Loucy (cell line): ENCODE results near the gene CDH4.

Experiments used
- H2AFZ ChIP-seq: fragments of 200-600 bp; sonication (generic); 2 replicates; pipeline ENCODE4 v1.6.0; 2016; ENCODE audit warnings: antibody characterized with exemption, mild to moderate bottlenecking, low read length, moderate library complexity
- H3F3A ChIP-seq: fragments of 200-600 bp; 2 replicates; pipeline ENCODE4 v1.6.0; 2016; ENCODE audit warnings: antibody characterized with exemption, low read depth, mild to moderate bottlenecking
- H3K27me3 ChIP-seq: fragments of 200-600 bp; sonication (generic); 2 replicates; pipeline ENCODE4 v1.6.1; 2014; ENCODE audit warnings: low read length, mild to moderate bottlenecking; ENCODE audit not compliant: insufficient read depth, poor library complexity, severe bottlenecking
- H3K36me3 ChIP-seq: fragments of 200-600 bp; sonication (generic); 2 replicates; pipeline ENCODE4 v1.6.1; 2016; ENCODE audit warnings: low read length; ENCODE audit not compliant: insufficient read depth
- H3K4me1 ChIP-seq: fragments of 200-600 bp; sonication (generic); 2 replicates; pipeline ENCODE4 v1.5.1; 2014; ENCODE audit warnings: low read length, mild to moderate bottlenecking; ENCODE audit not compliant: insufficient read depth, poor library complexity, severe bottlenecking
- H3K4me2 ChIP-seq: fragments of 200-600 bp; sonication (generic); 2 replicates; pipeline ENCODE4 v1.6.0; 2014; ENCODE audit warnings: antibody characterized with exemption, low read length, low read depth, mild to moderate bottlenecking; ENCODE audit not compliant: poor library complexity, severe bottlenecking
- H3K4me3 ChIP-seq: fragments of 200-600 bp; sonication (generic); 2 replicates; pipeline ENCODE4 v1.5.1; 2014; ENCODE audit warnings: low read length, mild to moderate bottlenecking, mixed read lengths; ENCODE audit not compliant: poor library complexity, severe bottlenecking
- H3K79me2 ChIP-seq: fragments of 200-600 bp; sonication (generic); 2 replicates; pipeline ENCODE4 v1.6.1; 2014; ENCODE audit warnings: low read length; ENCODE audit not compliant: insufficient read depth
- H3K9ac ChIP-seq: fragments of 200-600 bp; sonication (generic); 2 replicates; pipeline ENCODE4 v1.6.0; 2014; ENCODE audit warnings: mild to moderate bottlenecking, low read depth, low read length, moderate library complexity; ENCODE audit not compliant: poor library complexity, severe bottlenecking
- H3K9me2 ChIP-seq: fragments of 200-600 bp; sonication (generic); replicated peaks from 2 replicates; pipeline ENCODE4 v1.6.1; 2016; ENCODE audit warnings: low read depth, low read length, mixed read lengths
- H3K9me3 ChIP-seq: fragments of 200-600 bp; sonication (generic); 2 replicates; pipeline ENCODE4 v1.6.1; 2014; ENCODE audit warnings: mild to moderate bottlenecking, antibody characterized with exemption, low read length, low read depth; ENCODE audit not compliant: insufficient read depth
- H4K20me1 ChIP-seq: fragments of 200-600 bp; sonication (generic); 2 replicates; pipeline ENCODE4 v1.6.0; 2014; ENCODE audit warnings: antibody characterized with exemption, low read length, mild to moderate bottlenecking; ENCODE audit not compliant: insufficient read depth, poor library complexity, severe bottlenecking
- CTCF ChIP-seq: fragments of 200-600 bp; sonication (generic); conservative IDR thresholded peaks from 2 replicates; pipeline ENCODE4 v1.5.1; 2014; ENCODE audit warnings: mild to moderate bottlenecking, antibody characterized with exemption, low read length
- EZH2phosphoT487 ChIP-seq: fragments of 200-600 bp; IDR thresholded peaks from 2 replicates; pipeline ENCODE4 v1.6.1; 2018; ENCODE audit warnings: antibody characterized with exemption, mild to moderate bottlenecking, moderate library complexity, borderline replicate concordance

Gene CDH4

GRCh38 chr20:61810738-61811135 is 558.7 kb downstream of the CDH4 start:
- Histone ChIP-seq H3F3A (no peaks in the 10 kb centered on the region), H3K9me2 (no peaks in the 10 kb centered on the region), H2AFZ (no peak overlapping the region), H3K4me3 (no peak overlapping the region), H4K20me1 (no peaks in the 10 kb centered on the region), H3K36me3 (no peaks in the 10 kb centered on the region), H3K4me2 (no peak overlapping the region), H3K9ac (no peak overlapping the region), H3K4me1 (no peaks in the 10 kb centered on the region), H3K79me2 (no peaks in the 10 kb centered on the region), H3K27me3 (no peaks in the 10 kb centered on the region), H3K9me3 (no peaks in the 10 kb centered on the region)
- no peak for TF ChIP-seq EZH2phosphoT487
- no peak for TF ChIP-seq CTCF

- Histone ChIP-seq H2AFZ (no peak overlapping the region), H3K9me2 (no peaks in the 10 kb centered on the region), H3K79me2 (no peaks in the 10 kb centered on the region), H3K27me3 (no peaks in the 10 kb centered on the region), H3F3A (no peaks in the 10 kb centered on the region), H3K4me1 (no peaks in the 10 kb centered on the region), H3K9me3 (no peaks in the 10 kb centered on the region), H3K9ac (no peak overlapping the region), H3K4me3 (no peak overlapping the region), H3K36me3 (no peaks in the 10 kb centered on the region), H3K4me2 (no peak overlapping the region), H4K20me1 (no peaks in the 10 kb centered on the region)
- TF ChIP-seq CTCF = no peak
- no peak for TF ChIP-seq EZH2phosphoT487
These were observed 559.1 kb downstream of the CDH4 start for GRCh38 chr20:61811166-61811565.

- H3K27me3 ChIP-seq = no peaks in the 10 kb centered on the region
- H3K9me3 ChIP-seq = no peaks in the 10 kb centered on the region
- H3F3A ChIP-seq = no peaks in the 10 kb centered on the region
- H2AFZ ChIP-seq = no peak overlapping the region
- no peaks in the 10 kb centered on the region for H3K9me2 ChIP-seq
- no peaks in the 10 kb centered on the region for H3K36me3 ChIP-seq
- no peak overlapping the region for H3K9ac ChIP-seq
- no peak overlapping the region for H3K4me2 ChIP-seq
- TF ChIP-seq CTCF (no peak), EZH2phosphoT487 (no peak)
- no peaks in the 10 kb centered on the region for H3K4me1 ChIP-seq
- no peak overlapping the region for H3K4me3 ChIP-seq
- no peaks in the 10 kb centered on the region for H3K79me2 ChIP-seq
- H4K20me1 ChIP-seq = no peaks in the 10 kb centered on the region
These were observed 560.2 kb downstream of the CDH4 start for GRCh38 chr20:61812121-61812844.
